ENCODE results near the gene CLCNKA.
"Not testable (repeated sequence)": the region's sequence is repeated elsewhere in the genome, so short reads cannot be mapped to it uniquely, and the experiment has no call there.

The CLCNKA gene

DNA sequence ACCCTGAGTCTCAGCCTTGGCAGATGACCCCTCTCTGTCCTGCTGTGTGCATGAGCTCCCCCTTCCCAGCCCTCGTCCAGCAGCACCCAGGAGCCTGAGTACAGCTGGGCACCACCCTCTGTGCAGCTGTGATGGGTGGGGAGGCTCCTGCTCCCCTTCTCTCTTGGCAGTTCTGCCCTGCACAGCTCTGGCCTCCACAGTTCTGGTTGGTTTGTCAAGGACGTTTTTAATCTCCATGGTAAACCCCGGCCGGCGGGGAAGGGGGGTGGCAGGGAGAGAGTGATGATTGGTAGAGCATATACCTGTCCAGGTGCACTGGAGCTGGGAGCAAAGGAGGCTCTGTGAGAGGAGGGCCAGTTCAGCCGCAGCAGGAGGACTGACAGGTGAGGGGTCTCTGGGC lies at the start of gene CLCNKA:
CLCNKA (plus strand) TSS at position 356 of the 400 bp plus-strand sequence. CDS start 584 bp downstream, outside the sequence.
- no peak for DNase-seq

- DNase-seq: no peak
Measured at GRCh38 chr1:15972409-15972808, 49.4 kb upstream of the CLCNKA start.

GRCh38 chr1:15973772-15974171 lies 48.1 kb upstream of the CLCNKA start:
- no peak for DNase-seq

- DNase-seq: no peak
Measured at GRCh38 chr1:15974855-15975254, 47.0 kb upstream of the CLCNKA start.

DNA sequence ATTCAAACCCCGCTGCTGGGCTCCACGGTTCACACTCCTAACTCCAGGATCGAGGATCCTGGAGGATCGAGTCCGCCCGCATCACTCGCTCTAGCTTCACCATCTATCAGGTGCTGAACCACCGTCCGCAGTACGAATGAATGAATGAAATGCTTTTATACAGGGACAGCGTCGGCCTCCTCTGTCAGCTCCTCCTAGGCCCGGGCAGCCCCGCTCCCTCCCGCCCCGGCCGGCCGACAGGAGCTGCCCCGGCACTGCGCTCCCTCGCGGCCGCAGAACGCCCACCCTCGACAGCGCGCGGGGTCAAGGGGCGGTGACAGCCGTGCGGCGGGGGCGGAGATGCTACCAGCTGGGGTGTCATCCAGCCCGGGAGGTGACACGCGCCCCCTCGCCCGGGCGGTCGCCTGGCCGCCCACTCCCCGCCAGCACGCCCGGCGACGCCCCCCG lies 46.5 kb upstream of the CLCNKA start:
- DNase-seq: no peak

- peak; percentile 67 for DNase-seq
Measured at GRCh38 chr1:15975805-15976680, 45.8 kb upstream of the CLCNKA start, which contains the start of gene ZBTB17. Gene ZBTB17 (minus strand): TSS chr1:15976101. CDS start chr1:15948495, 27,606 bp downstream.

GRCh38 chr1:15977947-15978346 lies 43.9 kb upstream of the CLCNKA start:
- not testable (repeated sequence) for DNase-seq

DNA sequence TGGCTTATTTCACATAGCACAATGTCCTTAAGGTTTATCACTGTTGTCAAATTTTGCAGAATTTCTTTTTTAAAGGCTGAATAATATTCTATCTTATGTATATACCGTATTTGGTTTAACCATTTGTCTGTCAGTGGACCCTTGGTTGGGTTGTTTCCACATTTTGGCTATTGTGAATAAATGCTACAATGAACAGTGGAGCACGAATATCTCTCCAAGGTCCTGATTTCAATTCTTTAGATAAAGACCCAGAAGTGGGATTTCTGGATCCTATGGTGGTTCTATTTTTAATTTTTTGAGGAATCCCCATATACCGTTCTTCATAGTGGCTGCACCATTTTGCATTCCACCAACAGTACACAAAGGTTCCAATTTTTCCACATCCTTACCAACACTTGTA lies 40.2 kb upstream of the CLCNKA start:
- DNase-seq: no peak

DNA sequence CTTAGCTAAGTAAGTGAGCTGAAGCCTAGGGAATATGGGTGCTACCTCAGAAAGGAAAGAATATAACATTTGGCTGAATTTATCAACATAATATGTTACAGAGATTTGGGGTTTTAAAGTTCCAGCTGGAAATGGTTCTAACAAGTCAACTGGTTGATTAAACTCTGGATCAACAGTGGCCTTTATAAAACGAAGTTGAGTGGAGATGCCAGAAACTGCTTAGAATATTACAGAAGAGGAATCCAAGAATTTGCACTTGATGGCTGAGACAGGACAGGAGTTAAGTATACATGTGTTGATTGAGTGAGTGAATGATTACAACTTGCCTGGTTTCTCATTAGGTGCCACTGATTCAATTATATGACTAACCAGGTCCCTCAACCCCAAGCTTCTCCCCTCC lies 38.6 kb upstream of the CLCNKA start:
- DNase-seq: no peak

DNA sequence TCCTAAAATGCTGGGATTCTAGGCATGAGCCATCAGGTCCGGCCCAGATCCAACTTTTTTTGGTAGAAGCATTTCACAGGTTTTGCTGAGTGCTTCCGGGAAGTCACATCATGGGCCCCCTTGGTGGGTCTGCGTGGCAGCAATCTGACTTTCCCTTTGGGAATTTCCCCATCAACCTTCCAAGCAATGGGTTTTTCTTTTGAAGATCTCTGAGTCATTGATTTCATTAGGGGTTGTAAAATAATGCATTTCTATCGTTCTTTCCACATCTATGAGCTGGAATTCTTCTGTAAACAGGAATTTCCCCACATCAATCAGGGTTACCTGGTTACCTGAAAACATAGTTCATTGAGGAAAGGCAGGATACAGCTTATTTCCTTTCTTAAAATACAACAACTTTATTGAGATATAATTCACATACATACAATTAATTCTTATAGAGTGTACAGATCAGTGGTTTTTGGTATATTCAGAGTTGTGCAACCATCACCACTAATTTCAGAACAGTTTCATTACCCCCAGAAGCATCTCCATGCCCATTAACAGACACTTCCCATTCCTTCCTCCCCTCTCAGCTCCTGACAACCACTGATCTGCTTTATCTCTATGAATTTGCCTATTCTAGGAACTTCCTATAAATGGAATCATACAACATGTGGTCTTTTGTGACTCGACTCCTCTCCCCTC lies 36.1 kb upstream of the CLCNKA start:
- DNase-seq: no peak

- DNase-seq: no peak
Measured at GRCh38 chr1:15988856-15989736, 32.7 kb upstream of the CLCNKA start.

DNA sequence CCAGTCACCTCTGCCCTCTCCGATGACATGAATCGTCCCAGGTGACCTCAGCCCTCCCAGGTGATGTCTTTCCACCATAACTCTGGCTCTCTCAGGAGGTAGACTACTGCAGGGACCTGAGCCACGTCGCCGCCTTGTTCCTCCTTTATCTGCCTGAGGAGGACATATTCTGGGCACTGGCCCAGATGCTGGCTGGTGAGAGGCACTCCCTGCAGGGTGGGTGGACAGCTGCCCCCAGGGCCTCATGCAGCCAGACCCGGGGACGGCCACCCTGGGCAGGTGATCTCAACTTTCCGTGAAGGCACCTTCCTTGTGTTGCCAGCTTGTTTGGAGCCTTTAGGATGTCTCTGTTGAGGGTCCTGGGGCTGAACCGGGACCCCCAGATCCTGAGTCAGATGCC lies 32.1 kb upstream of the CLCNKA start:
- DNase-seq: no peak

DNA sequence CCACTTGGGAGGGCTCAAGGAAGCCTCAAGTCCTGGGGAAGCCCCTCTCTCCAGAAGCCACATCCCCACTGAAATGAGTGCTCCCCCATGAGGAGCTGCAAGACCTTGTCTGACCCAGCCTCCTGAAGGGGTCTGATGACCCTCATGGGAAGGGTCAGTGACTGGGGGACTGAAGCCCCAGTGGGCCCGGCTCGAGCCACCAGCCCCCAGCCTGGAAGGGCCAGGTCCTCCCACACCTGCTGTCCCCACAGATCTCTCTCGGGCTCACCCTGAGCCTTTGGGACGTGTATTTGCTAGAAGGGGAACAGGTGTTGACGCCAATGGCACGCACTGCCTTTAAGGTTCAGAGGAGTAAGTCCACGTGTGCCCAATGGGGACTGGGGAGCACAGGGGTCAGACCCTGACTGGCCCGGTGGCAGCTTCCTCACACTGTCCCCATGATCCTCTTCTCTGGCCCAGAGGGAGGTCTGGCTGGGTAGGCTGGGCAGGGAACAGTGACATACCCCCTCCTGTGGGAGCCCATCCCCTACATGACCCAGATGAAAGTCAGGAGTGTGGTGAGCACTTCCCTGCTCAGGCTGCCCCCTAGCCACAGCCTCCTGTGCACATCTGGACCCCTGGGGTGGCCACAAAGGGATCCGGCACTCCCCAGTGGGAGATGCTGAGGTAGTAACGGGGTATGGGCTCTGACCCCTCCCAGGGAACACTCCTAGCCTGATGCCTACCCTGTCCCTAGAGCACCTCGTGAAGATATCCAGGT lies 30.2 kb upstream of the CLCNKA start:
- no peak for DNase-seq

GRCh38 chr1:15992187-15992553 lies 29.7 kb upstream of the CLCNKA start:
- DNase-seq: no peak

GRCh38 chr1:15992582-15993500 lies 29.0 kb upstream of the CLCNKA start:
- DNase-seq: no peak

DNA sequence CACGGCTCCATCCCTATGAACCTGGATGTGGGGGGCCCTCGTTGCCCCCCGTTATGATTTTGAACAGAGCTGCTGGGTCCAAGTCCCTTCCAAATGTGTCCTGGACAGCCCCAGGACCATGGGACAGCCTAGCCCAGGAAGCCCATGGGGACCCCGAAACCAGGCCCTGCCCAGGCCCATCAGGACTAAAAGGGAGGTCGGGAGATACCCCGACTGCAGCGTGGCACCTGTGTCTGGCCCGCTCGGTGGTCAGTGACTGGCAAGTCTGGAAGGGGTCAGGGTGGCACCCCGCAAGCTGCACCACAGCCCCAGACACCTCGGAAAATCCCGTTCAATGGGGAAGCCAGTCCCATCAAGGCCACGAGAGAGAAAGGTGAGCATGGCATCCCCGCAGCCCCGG lies 28.2 kb upstream of the CLCNKA start:
- no peak for DNase-seq

DNA sequence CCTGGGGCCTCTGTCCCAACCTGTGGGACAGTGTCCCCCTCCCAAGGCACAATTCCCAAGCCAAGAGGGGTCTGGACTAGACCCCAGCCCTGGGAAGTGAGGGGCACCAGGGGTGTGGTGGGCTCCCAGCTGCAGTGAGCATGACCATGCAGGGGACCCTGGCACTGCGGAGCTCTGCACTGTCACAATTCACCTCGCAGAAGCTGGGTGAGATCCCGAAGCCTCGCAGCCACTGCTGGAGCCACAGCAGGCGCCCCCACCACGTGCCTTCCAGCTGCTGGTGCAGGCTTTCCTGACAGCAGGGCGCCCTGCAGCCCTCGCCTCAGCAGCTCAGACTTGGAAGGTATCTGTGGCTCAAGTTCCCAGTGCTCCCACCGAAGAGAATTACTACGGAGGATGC lies 27.8 kb upstream of the CLCNKA start:
- DNase-seq: no peak

- DNase-seq: peak; percentile 30
Measured at GRCh38 chr1:15994590-15995351, 27.1 kb upstream of the CLCNKA start.

- no peak for DNase-seq
Measured at GRCh38 chr1:15997076-15997585, 24.7 kb upstream of the CLCNKA start.

DNA sequence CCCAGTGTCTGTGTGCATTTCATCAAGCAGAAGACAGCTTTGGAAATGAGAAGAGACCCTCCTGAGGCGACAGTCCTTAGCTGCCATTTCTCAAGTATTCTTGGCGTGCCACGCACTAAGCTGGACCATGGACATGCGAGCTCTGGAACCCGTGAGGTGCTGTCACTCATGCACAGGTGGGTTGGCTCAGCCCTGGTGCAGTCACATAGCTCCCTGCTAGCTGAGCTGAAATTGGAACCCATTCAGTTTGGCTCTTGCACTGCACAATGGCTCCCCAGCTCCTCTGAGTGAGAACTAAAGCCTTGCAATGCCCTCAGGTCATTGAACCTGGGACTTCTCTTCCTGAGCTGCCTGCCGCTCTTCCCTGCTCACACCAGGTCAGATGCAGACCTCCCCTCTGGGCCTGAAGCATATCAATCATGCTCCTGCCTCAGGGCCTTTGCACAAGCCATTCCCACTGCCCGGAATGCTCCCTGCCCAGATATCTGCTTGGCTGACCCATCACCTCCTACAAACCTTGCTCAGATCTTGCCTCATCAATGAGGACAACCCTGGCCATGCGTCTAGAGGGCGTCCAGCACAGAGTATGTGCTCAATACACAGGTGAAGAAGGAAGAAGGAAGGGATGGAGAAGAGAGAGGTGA lies 24.1 kb upstream of the CLCNKA start:
- no peak for DNase-seq

Measured in amniotic stem cell (primary cell).